ENCODE data around the gene FGF1.

DNA sequence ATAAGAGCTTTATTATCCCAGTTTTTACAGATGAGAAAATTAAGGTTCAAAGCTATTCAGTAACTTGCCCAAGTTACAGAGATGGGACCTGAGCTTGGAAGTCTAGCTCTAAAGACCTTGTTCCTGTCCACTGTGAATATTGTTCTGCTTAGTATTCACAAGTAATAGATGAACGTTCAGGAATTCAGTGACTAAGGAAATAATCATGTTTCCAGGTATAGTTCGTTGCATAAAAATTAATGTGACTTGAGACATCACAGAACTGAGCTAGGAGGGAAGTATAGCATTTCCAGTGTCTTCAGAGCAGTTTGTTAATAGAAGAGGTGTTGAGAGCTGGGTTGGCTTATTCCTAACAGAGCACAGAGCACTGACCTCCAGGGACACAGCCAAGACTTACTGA lies 136.1 kb downstream of the FGF1 start:
- TF ChIP-seq, protein P1, sequence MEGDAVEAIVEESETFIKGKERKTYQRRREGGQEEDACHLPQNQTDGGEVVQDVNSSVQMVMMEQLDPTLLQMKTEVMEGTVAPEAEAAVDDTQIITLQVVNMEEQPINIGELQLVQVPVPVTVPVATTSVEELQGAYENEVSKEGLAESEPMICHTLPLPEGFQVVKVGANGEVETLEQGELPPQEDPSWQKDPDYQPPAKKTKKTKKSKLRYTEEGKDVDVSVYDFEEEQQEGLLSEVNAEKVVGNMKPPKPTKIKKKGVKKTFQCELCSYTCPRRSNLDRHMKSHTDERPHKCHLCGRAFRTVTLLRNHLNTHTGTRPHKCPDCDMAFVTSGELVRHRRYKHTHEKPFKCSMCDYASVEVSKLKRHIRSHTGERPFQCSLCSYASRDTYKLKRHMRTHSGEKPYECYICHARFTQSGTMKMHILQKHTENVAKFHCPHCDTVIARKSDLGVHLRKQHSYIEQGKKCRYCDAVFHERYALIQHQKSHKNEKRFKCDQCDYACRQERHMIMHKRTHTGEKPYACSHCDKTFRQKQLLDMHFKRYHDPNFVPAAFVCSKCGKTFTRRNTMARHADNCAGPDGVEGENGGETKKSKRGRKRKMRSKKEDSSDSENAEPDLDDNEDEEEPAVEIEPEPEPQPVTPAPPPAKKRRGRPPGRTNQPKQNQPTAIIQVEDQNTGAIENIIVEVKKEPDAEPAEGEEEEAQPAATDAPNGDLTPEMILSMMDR (IDR thresholded peaks at IDR 0.05) = no peak
- no peak for TF ChIP-seq POLR2A (IDR thresholded peaks at IDR 0.05)

All from uterus (tissue), 2 donors.